Measurements from ENCODE around the gene LDLRAD1.

DNA sequence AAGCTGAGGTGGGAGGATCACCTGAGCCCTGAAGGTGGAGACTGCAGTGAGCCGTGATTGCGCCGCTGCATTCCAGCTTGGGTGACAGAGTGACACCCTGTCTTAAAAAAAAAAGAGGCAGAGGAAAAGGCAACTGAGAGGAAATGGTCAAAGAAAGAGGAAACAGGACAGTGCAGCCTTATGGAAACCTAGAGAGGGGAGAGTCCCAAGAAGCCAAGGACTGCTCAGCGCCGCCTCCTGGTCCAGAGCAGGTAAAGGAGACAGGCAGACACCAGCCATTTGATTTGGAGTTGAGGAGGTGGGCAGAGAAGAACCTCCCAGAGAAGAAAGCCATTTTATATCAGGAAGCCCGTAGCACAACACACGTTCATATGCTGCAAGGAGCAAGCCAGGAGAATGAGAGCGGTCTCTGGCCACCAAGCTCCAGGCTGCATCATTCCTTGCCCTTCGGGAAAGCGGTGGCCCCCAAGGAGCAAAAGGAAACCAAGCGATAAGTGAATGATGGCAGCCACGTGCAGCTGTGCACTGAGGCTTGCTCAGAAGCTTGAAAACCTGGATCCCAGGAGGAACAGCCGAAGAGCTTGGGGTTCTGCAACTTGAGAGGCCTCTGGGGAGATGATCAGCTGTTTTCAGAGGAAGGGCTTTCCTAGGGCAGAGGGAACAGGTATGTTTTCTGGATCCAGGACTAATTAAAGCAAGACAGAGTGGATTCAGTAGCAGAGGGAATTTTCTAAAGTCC, 38.1 kb downstream of the LDLRAD1 start:
- TF ChIP-seq POLR2A (IDR thresholded peaks at IDR 0.05; ENCODE audit: low read depth, low read length) (no peak), TAF1 (IDR thresholded peaks at IDR 0.05; ENCODE audit: borderline replicate concordance, low read depth, low read length) (no peak)
